Neural progenitor cell (in vitro differentiated cells): ENCODE data around the gene SPTLC1. TPM values are rescaled to one million over a fixed set of nuclear protein-coding genes. Genes with fewer than 3 reads are reported as not detected.

ENCODE experiments used
- DNase-seq: peaks from one replicate; pipeline ENCODE4 v3.0.0-alpha.2; 2016; ENCODE audit warnings: low spot score
- H2AFZ ChIP-seq: fragments of 200-600 bp; sonication (generic); replicated peaks from 2 replicates; pipeline ENCODE4 v1.6.1; 2016; ENCODE audit warnings: antibody characterized with exemption
- H3F3A ChIP-seq: fragments of 200-600 bp; sonication (generic); 2 replicates; pipeline ENCODE4 v1.6.1; 2016; ENCODE audit warnings: antibody characterized with exemption, low read depth
- H3K27ac ChIP-seq: fragments of 200-600 bp; sonication (generic); 2 replicates; pipeline ENCODE4 v1.5.1; 2016; ENCODE audit warnings: mild to moderate bottlenecking
- H3K27me3 ChIP-seq: fragments of 200-600 bp; sonication (generic); 2 replicates; pipeline ENCODE4 v1.6.1; 2016; ENCODE audit warnings: mild to moderate bottlenecking, moderate library complexity
- H3K36me3 ChIP-seq: fragments of 200-600 bp; sonication (generic); 2 replicates; pipeline ENCODE4 v1.5.1; 2016
- H3K4me1 ChIP-seq: fragments of 200-600 bp; sonication (generic); 2 replicates; pipeline ENCODE4 v1.6.1; 2016; ENCODE audit warnings: mixed run types
- H3K4me2 ChIP-seq: fragments of 200-600 bp; sonication (generic); 2 replicates; pipeline ENCODE4 v1.6.1; 2016
- H3K4me3 ChIP-seq: fragments of 200-600 bp; sonication (generic); 2 replicates; pipeline ENCODE4 v1.5.1; 2016
- H3K79me2 ChIP-seq: fragments of 200-600 bp; sonication (generic); 2 replicates; pipeline ENCODE4 v1.6.1; 2016; ENCODE audit warnings: low read depth
- H3K9ac ChIP-seq: fragments of 200-600 bp; sonication (generic); 2 replicates; pipeline ENCODE4 v1.6.1; 2016
- H3K9me3 ChIP-seq: fragments of 200-600 bp; sonication (generic); 2 replicates; pipeline ENCODE4 v1.5.1; 2016; ENCODE audit warnings: low read depth
- H4K20me1 ChIP-seq: fragments of 200-600 bp; sonication (generic); 2 replicates; pipeline ENCODE4 v1.6.1; 2016; ENCODE audit warnings: low read depth
- H3K27ac Mint-ChIP-seq: 3 replicates; pipeline ENCODE4 v1.8.0; 2021; ENCODE audit warnings: mixed read lengths
- H3K27me3 Mint-ChIP-seq: 2 replicates; pipeline ENCODE4 v1.8.0; 2022; ENCODE audit warnings: low read depth, mild to moderate bottlenecking, inconsistent platforms, moderate library complexity, mixed read lengths; ENCODE audit not compliant: insufficient read depth
- H3K36me3 Mint-ChIP-seq: 3 replicates; pipeline ENCODE4 v1.8.0; 2021; ENCODE audit warnings: mixed read lengths
- H3K4me1 Mint-ChIP-seq: 3 replicates; pipeline ENCODE4 v1.8.0; 2021; ENCODE audit warnings: mixed read lengths
- H3K4me3 Mint-ChIP-seq: 3 replicates; pipeline ENCODE4 v1.8.0; 2021; ENCODE audit warnings: mild to moderate bottlenecking, moderate library complexity, mixed read lengths
- H3K9me3 Mint-ChIP-seq: 3 replicates; pipeline ENCODE4 v1.8.0; 2020; ENCODE audit warnings: mixed read lengths
- CTCF ChIP-seq: fragments of 200-600 bp; sonication (generic); IDR thresholded peaks from 2 replicates; pipeline ENCODE4 v1.5.1; 2017; ENCODE audit warnings: antibody characterized with exemption, mild to moderate bottlenecking
- EZH2 ChIP-seq: fragments of 200-600 bp; sonication (generic); IDR thresholded peaks from 2 replicates; pipeline ENCODE4 v1.6.1; 2017; ENCODE audit warnings: antibody characterized with exemption, mild to moderate bottlenecking, moderate library complexity
- EZH2phosphoT487 ChIP-seq: fragments of 200-600 bp; sonication (generic); IDR thresholded peaks from 2 replicates; pipeline ENCODE4 v1.6.1; 2017; ENCODE audit warnings: antibody characterized with exemption
- total RNA-seq: library from RNA; depleted of rRNA; stranded (reverse); fragments of >200 nt; gene quantifications from 2 replicates; pipeline ENCODE4 v1.2.3, GENCODE V29; 2015; ENCODE audit warnings: low replicate concordance

Gene SPTLC1
- total RNA-seq, 1 donor from 2014 or later = 119 TPM

GRCh38 chr9:92071634-92072033 lies 43.6 kb downstream of the SPTLC1 start:
- Mint-ChIP-seq H3K36me3 (peaks cover 29% of the 10 kb centered on the region), H3K4me1 (peaks cover under 1% of the 10 kb centered on the region), H3K27me3 (no peaks in the 10 kb centered on the region), H3K4me3 (no peak overlapping the region), H3K9me3 (no peaks in the 10 kb centered on the region), H3K27ac (no peak overlapping the region)
- no peaks in the 10 kb centered on the region for H3K4me1 ChIP-seq
- H3F3A ChIP-seq = no peaks in the 10 kb centered on the region
- no peaks in the 10 kb centered on the region for H3K9me3 ChIP-seq
- H3K9ac ChIP-seq = no peak overlapping the region
- H3K36me3 ChIP-seq = peaks cover 7% of the 10 kb centered on the region
- no peaks in the 10 kb centered on the region for H3K79me2 ChIP-seq
- no peak overlapping the region for H3K4me3 ChIP-seq
- no peak for DNase-seq
- no peak for TF ChIP-seq EZH2
- no peak for TF ChIP-seq EZH2phosphoT487
- TF ChIP-seq CTCF = no peak
- no peak overlapping the region for H2AFZ ChIP-seq
- no peak overlapping the region for H3K27ac ChIP-seq
- no peaks in the 10 kb centered on the region for H3K27me3 ChIP-seq
- no peak overlapping the region for H3K4me2 ChIP-seq
- no peaks in the 10 kb centered on the region for H4K20me1 ChIP-seq

GRCh38 chr9:92066168-92066567 lies 49.0 kb downstream of the SPTLC1 start:
- Mint-ChIP-seq H3K36me3 (peaks cover 57% of the 10 kb centered on the region), H3K27me3 (no peaks in the 10 kb centered on the region), H3K4me3 (no peak overlapping the region), H3K4me1 (peaks cover 7% of the 10 kb centered on the region), H3K27ac (no peak overlapping the region), H3K9me3 (peaks cover 20% of the 10 kb centered on the region)
- H3F3A ChIP-seq = peaks cover 5% of the 10 kb centered on the region
- H3K36me3 ChIP-seq = peaks cover 39% of the 10 kb centered on the region
- no peaks in the 10 kb centered on the region for H3K4me1 ChIP-seq
- H4K20me1 ChIP-seq = no peaks in the 10 kb centered on the region
- peaks cover 18% of the 10 kb centered on the region for H3K9me3 ChIP-seq
- H3K4me3 ChIP-seq = no peak overlapping the region
- H3K27ac ChIP-seq = no peak overlapping the region
- no peaks in the 10 kb centered on the region for H3K27me3 ChIP-seq
- H3K79me2 ChIP-seq = peaks cover 27% of the 10 kb centered on the region
- no peak for TF ChIP-seq EZH2
- no peak for TF ChIP-seq CTCF
- TF ChIP-seq EZH2phosphoT487 = no peak
- no peak overlapping the region for H3K4me2 ChIP-seq
- no peak overlapping the region for H3K9ac ChIP-seq
- no peak overlapping the region for H2AFZ ChIP-seq
- DNase-seq = no peak

GRCh38 chr9:92064711-92065110 lies 50.5 kb downstream of the SPTLC1 start:
- no peak overlapping the region for H3K27ac ChIP-seq
- peaks cover 22% of the 10 kb centered on the region for H3K9me3 ChIP-seq
- H3K9me3 Mint-ChIP-seq = peaks cover 33% of the 10 kb centered on the region
- H3K36me3 ChIP-seq = peaks cover 39% of the 10 kb centered on the region
- H3K36me3 Mint-ChIP-seq = peaks cover 66% of the 10 kb centered on the region
- H3K27me3 Mint-ChIP-seq = no peaks in the 10 kb centered on the region
- no peaks in the 10 kb centered on the region for H3K27me3 ChIP-seq
- H3K4me3 Mint-ChIP-seq = no peak overlapping the region
- H3K79me2 ChIP-seq = peaks cover 31% of the 10 kb centered on the region
- peaks cover 13% of the 10 kb centered on the region for H3K4me1 Mint-ChIP-seq
- H2AFZ ChIP-seq = no peak overlapping the region
- TF ChIP-seq EZH2phosphoT487 = no peak
- H3K27ac Mint-ChIP-seq = no peak overlapping the region
- peaks cover 19% of the 10 kb centered on the region for H3F3A ChIP-seq
- no peak for DNase-seq
- peaks cover 7% of the 10 kb centered on the region for H3K4me1 ChIP-seq
- H3K9ac ChIP-seq = no peak overlapping the region
- H3K4me3 ChIP-seq = no peak overlapping the region
- no peak overlapping the region for H3K4me2 ChIP-seq
- peaks cover under 1% of the 10 kb centered on the region for H4K20me1 ChIP-seq

DNA sequence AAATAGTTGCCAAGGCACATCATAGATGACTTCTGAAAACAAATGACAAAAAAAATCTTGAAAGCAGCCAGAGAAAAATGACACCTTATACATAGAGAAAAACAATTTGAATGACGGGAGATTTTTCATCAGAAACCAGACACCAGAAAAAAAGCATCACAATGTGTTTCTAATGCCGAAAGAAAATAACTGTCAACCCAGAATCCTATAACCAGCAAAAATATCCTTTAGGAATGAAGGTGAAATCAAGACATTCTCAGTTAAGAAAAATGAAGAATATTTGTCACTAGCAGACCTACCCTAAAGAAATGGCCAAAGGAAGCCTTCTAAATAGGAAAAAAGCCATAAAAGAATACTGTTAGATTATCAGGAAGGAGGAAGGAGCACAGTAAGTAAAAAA lies 54.0 kb downstream of the SPTLC1 start:
- peaks cover 42% of the 10 kb centered on the region for H3K4me1 ChIP-seq
- Mint-ChIP-seq H3K27me3 (no peaks in the 10 kb centered on the region), H3K27ac (no peak overlapping the region), H3K9me3 (peaks cover 33% of the 10 kb centered on the region), H3K36me3 (peaks cover 51% of the 10 kb centered on the region), H3K4me3 (no peak overlapping the region), H3K4me1 (peaks cover 40% of the 10 kb centered on the region)
- TF ChIP-seq CTCF = no peak
- no peak for TF ChIP-seq EZH2phosphoT487
- TF ChIP-seq EZH2 = no peak
- no peak overlapping the region for H3K27ac ChIP-seq
- H4K20me1 ChIP-seq = peaks cover 14% of the 10 kb centered on the region
- H3K27me3 ChIP-seq = no peaks in the 10 kb centered on the region
- H3K79me2 ChIP-seq = peaks cover 38% of the 10 kb centered on the region
- no peak for DNase-seq
- H3K9me3 ChIP-seq = peaks cover 22% of the 10 kb centered on the region
- no peak overlapping the region for H3K4me3 ChIP-seq
- peaks cover 32% of the 10 kb centered on the region for H3K36me3 ChIP-seq
- no peak overlapping the region for H3K9ac ChIP-seq
- H3K4me2 ChIP-seq = no peak overlapping the region
- peaks cover 53% of the 10 kb centered on the region for H3F3A ChIP-seq
- no peak overlapping the region for H2AFZ ChIP-seq
